GM21390 (cell line): ENCODE data around the gene ARSG.
A peak's percentile ranks its signal among the peaks of the same experiment; 100 is the strongest.
"Not testable (repeated sequence)": the region's sequence is repeated elsewhere in the genome, so short reads cannot be mapped to it uniquely, and the experiment has no call there.

ENCODE experiments used
- ATAC-seq: cut with Tn5 transposase; IDR thresholded peaks from one replicate; pipeline ENCODE4 v1.9.1; 2021; ENCODE audit not compliant: unreplicated experiment

Gene ARSG

GRCh38 chr17:68391561-68392268 lies 100.4 kb downstream of the ARSG start:
- no peak for ATAC-seq

- no peak for ATAC-seq
Observed at GRCh38 chr17:68394608-68395331, 103.5 kb downstream of the ARSG start.

GRCh38 chr17:68396226-68397107 lies 105.2 kb downstream of the ARSG start:
- ATAC-seq = no peak

- no peak for ATAC-seq
Observed at GRCh38 chr17:68397108-68397536, 105.8 kb downstream of the ARSG start.

- peak; percentile 83 for ATAC-seq
Observed at GRCh38 chr17:68398691-68399637, 107.7 kb downstream of the ARSG start.

- no peak for ATAC-seq
Observed at GRCh38 chr17:68399638-68400403, 108.5 kb downstream of the ARSG start.

- ATAC-seq = no peak
Observed at GRCh38 chr17:68400404-68400735, 109.1 kb downstream of the ARSG start.

- ATAC-seq = no peak
Observed at GRCh38 chr17:68401288-68401687, 110.0 kb downstream of the ARSG start.

GRCh38 chr17:68403122-68403521 lies 111.8 kb downstream of the ARSG start:
- no peak for ATAC-seq

GRCh38 chr17:68403837-68404236 lies 112.5 kb downstream of the ARSG start:
- ATAC-seq = not testable (repeated sequence)

- not testable (repeated sequence) for ATAC-seq
Observed at GRCh38 chr17:68407656-68408055, 116.4 kb downstream of the ARSG start.

- ATAC-seq = not testable (repeated sequence)
Observed at GRCh38 chr17:68413597-68414560, 122.6 kb downstream of the ARSG start.

GRCh38 chr17:68414901-68415300 lies 123.6 kb downstream of the ARSG start:
- ATAC-seq = not testable (repeated sequence)

- ATAC-seq = no peak
Observed at GRCh38 chr17:68417317-68417716, 126.0 kb downstream of the ARSG start.

GRCh38 chr17:68418876-68419275 lies 127.6 kb downstream of the ARSG start:
- ATAC-seq = no peak

- ATAC-seq = no peak
Observed at GRCh38 chr17:68420065-68420464, 128.8 kb downstream of the ARSG start.

- no peak for ATAC-seq
Observed at GRCh38 chr17:68421486-68421885, 130.2 kb downstream of the ARSG start.

GRCh38 chr17:68422821-68423220 lies 131.5 kb downstream of the ARSG start:
- ATAC-seq = no peak

GRCh38 chr17:68423251-68423650 lies 132.0 kb downstream of the ARSG start:
- no peak for ATAC-seq
